GM21423 (cell line): ENCODE results near the gene SYT8.

ENCODE experiments used
- ATAC-seq: cut with Tn5 transposase; IDR thresholded peaks from one replicate; pipeline ENCODE4 v1.9.1; 2021; ENCODE audit warnings: mild to moderate bottlenecking, moderate library complexity; ENCODE audit not compliant: unreplicated experiment

SYT8 gene

GRCh38 chr11:1817511-1817910 is 17.3 kb upstream of the SYT8 start:
- no peak for ATAC-seq

- ATAC-seq, result no peak
Measured at GRCh38 chr11:1819074-1819473, 15.7 kb upstream of the SYT8 start.

GRCh38 chr11:1820463-1821325 is 14.1 kb upstream of the SYT8 start:
- no peak for ATAC-seq

GRCh38 chr11:1821562-1821961 is 13.2 kb upstream of the SYT8 start:
- ATAC-seq, result no peak

GRCh38 chr11:1822648-1823375 is 12.0 kb upstream of the SYT8 start:
- ATAC-seq, result no peak

GRCh38 chr11:1823376-1824220 is 11.2 kb upstream of the SYT8 start:
- no peak for ATAC-seq

- ATAC-seq, result no peak
Measured at GRCh38 chr11:1824221-1825038, 10.4 kb upstream of the SYT8 start.

- ATAC-seq, result no peak
Measured at GRCh38 chr11:1825039-1825740, 9.6 kb upstream of the SYT8 start.

- no peak for ATAC-seq
Measured at GRCh38 chr11:1825785-1826451, 8.9 kb upstream of the SYT8 start.

GRCh38 chr11:1826552-1827094 is 8.2 kb upstream of the SYT8 start:
- no peak for ATAC-seq

GRCh38 chr11:1827095-1827813 is 7.5 kb upstream of the SYT8 start:
- ATAC-seq, result no peak

- no peak for ATAC-seq
Measured at GRCh38 chr11:1827931-1828330, 6.9 kb upstream of the SYT8 start.

GRCh38 chr11:1828542-1828941 is 6.2 kb upstream of the SYT8 start:
- no peak for ATAC-seq

- ATAC-seq, result no peak
Measured at GRCh38 chr11:1829039-1829820, 5.6 kb upstream of the SYT8 start.

GRCh38 chr11:1830004-1830321 is 4.8 kb upstream of the SYT8 start:
- no peak for ATAC-seq

GRCh38 chr11:1830322-1831223 is 4.2 kb upstream of the SYT8 start:
- ATAC-seq, result no peak
